Activated T-cell treated with anti-CD3 and anti-CD28 coated beads, Interleukin-2, amount 50 U/mL, for 4 hours (primary cell): ENCODE results near the gene MAP3K4. TPM values are rescaled to one million over a fixed set of nuclear protein-coding genes. Genes with fewer than 3 reads are reported as not detected.

Experiments
- ATAC-seq, 2 donors: fragments of 200-7000 bp; cut with Tn5 transposase; one replicate each; pipeline ENCODE4 v1.10.0; 2021
- DNase-seq: peaks from one replicate; pipeline ENCODE4 v3.0.0-alpha.2; 2020
- H3K27me3 Mint-ChIP-seq: one replicate; pipeline ENCODE4 v1.8.0; 2021; ENCODE audit warnings: low read depth, mixed read lengths
- H3K36me3 Mint-ChIP-seq: one replicate; pipeline ENCODE4 v1.8.0; 2022; ENCODE audit warnings: mixed read lengths; ENCODE audit not compliant: insufficient read depth
- H3K4me1 Mint-ChIP-seq: one replicate; pipeline ENCODE4 v1.8.0; 2021; ENCODE audit warnings: low read depth, mixed read lengths
- H3K4me3 Mint-ChIP-seq: one replicate; pipeline ENCODE4 v1.8.0; 2021; ENCODE audit warnings: mild to moderate bottlenecking, moderate library complexity, mixed read lengths
- H3K9me3 Mint-ChIP-seq: one replicate; pipeline ENCODE4 v1.8.0; 2021; ENCODE audit warnings: mixed read lengths
- total RNA-seq, 3 donors: library from RNA; stranded (reverse); gene quantifications; one replicate each; pipeline ENCODE4 v1.2.1, GENCODE V29; 2021

Gene MAP3K4
- total RNA-seq, 3 donors from 2014 or later, result 48.8 to 52.4 (median 49.0) TPM

GRCh38 chr6:161057103-161058091 lies 65.8 kb downstream of the MAP3K4 start:
- Mint-ChIP-seq H3K36me3 (peaks cover 18% of the 10 kb centered on the region), H3K4me1 (peaks cover 17% of the 10 kb centered on the region), H3K27me3 (no peaks in the 10 kb centered on the region), H3K4me3 (no peak overlapping the region), H3K9me3 (no peaks in the 10 kb centered on the region)
- no peak for DNase-seq
- ATAC-seq, result no peak

- H3K36me3 Mint-ChIP-seq, result peaks cover 16% of the 10 kb centered on the region
- no peak for DNase-seq
- no peaks in the 10 kb centered on the region for H3K27me3 Mint-ChIP-seq
These were observed 67.2 kb downstream of the MAP3K4 start for GRCh38 chr6:161058741-161059140.

GRCh38 chr6:161061576-161061975 lies 70.0 kb downstream of the MAP3K4 start:
- no peak for ATAC-seq
- no peak for DNase-seq

More at GRCh38 chr6:161058741-161059140, 67.2 kb downstream of the MAP3K4 start:
- Mint-ChIP-seq H3K4me3 (no peak overlapping the region), H3K4me1 (peaks cover 21% of the 10 kb centered on the region), H3K9me3 (no peaks in the 10 kb centered on the region)
- ATAC-seq, result no peak

GRCh38 chr6:161064915-161065314 lies 73.3 kb downstream of the MAP3K4 start:
- peaks cover 19% of the 10 kb centered on the region for H3K4me1 Mint-ChIP-seq
- DNase-seq (no peak), ATAC-seq (no peak)
- H3K27me3 Mint-ChIP-seq, result no peaks in the 10 kb centered on the region
- no peak overlapping the region for H3K4me3 Mint-ChIP-seq
- H3K9me3 Mint-ChIP-seq, result no peaks in the 10 kb centered on the region
- H3K36me3 Mint-ChIP-seq, result peaks cover 16% of the 10 kb centered on the region

More at GRCh38 chr6:161061576-161061975, 70.0 kb downstream of the MAP3K4 start:
- H3K36me3 Mint-ChIP-seq, result peaks cover 21% of the 10 kb centered on the region
- H3K9me3 Mint-ChIP-seq, result no peaks in the 10 kb centered on the region
- no peak overlapping the region for H3K4me3 Mint-ChIP-seq
- H3K4me1 Mint-ChIP-seq, result peaks cover 22% of the 10 kb centered on the region
- H3K27me3 Mint-ChIP-seq, result no peaks in the 10 kb centered on the region

- no peak overlapping the region for H3K4me3 Mint-ChIP-seq
- H3K27me3 Mint-ChIP-seq, result no peaks in the 10 kb centered on the region
- H3K4me1 Mint-ChIP-seq, result peaks cover 19% of the 10 kb centered on the region
- ATAC-seq, result no peak
- H3K9me3 Mint-ChIP-seq, result no peaks in the 10 kb centered on the region
- no peak for DNase-seq
- peaks cover 17% of the 10 kb centered on the region for H3K36me3 Mint-ChIP-seq
These were observed 74.9 kb downstream of the MAP3K4 start for GRCh38 chr6:161066511-161066910.

- peaks cover 13% of the 10 kb centered on the region for H3K4me1 Mint-ChIP-seq
- DNase-seq, result no peak
- ATAC-seq, result no peak
- H3K9me3 Mint-ChIP-seq, result no peaks in the 10 kb centered on the region
- no peaks in the 10 kb centered on the region for H3K27me3 Mint-ChIP-seq
- no peak overlapping the region for H3K4me3 Mint-ChIP-seq
- H3K36me3 Mint-ChIP-seq, result peaks cover 19% of the 10 kb centered on the region
These were observed 76.2 kb downstream of the MAP3K4 start for GRCh38 chr6:161067749-161068148.

GRCh38 chr6:161068321-161068741 lies 76.8 kb downstream of the MAP3K4 start:
- DNase-seq, result no peak
- Mint-ChIP-seq H3K4me3 (no peak overlapping the region), H3K4me1 (peaks cover 11% of the 10 kb centered on the region), H3K36me3 (peaks cover 20% of the 10 kb centered on the region), H3K27me3 (no peaks in the 10 kb centered on the region), H3K9me3 (no peaks in the 10 kb centered on the region)
- ATAC-seq, result no peak

GRCh38 chr6:161073930-161074329 lies 82.4 kb downstream of the MAP3K4 start:
- Mint-ChIP-seq H3K9me3 (no peaks in the 10 kb centered on the region), H3K27me3 (no peaks in the 10 kb centered on the region), H3K4me3 (no peak overlapping the region), H3K36me3 (peaks cover 25% of the 10 kb centered on the region), H3K4me1 (peaks cover 6% of the 10 kb centered on the region)
- ATAC-seq, result no peak
- DNase-seq, result no peak

GRCh38 chr6:161074496-161075121 lies 83.0 kb downstream of the MAP3K4 start:
- Mint-ChIP-seq H3K4me3 (no peak overlapping the region), H3K36me3 (peaks cover 28% of the 10 kb centered on the region), H3K27me3 (no peaks in the 10 kb centered on the region), H3K4me1 (peaks cover 6% of the 10 kb centered on the region), H3K9me3 (no peaks in the 10 kb centered on the region)
- DNase-seq, result no peak
- ATAC-seq, result no peak

- H3K9me3 Mint-ChIP-seq, result no peaks in the 10 kb centered on the region
- DNase-seq, result no peak
- H3K4me1 Mint-ChIP-seq, result peaks cover 6% of the 10 kb centered on the region
- H3K4me3 Mint-ChIP-seq, result no peak overlapping the region
- H3K36me3 Mint-ChIP-seq, result peaks cover 28% of the 10 kb centered on the region
- no peaks in the 10 kb centered on the region for H3K27me3 Mint-ChIP-seq
- ATAC-seq, result no peak
These were observed 84.7 kb downstream of the MAP3K4 start for GRCh38 chr6:161076181-161076677.

- Mint-ChIP-seq H3K4me3 (no peak overlapping the region), H3K4me1 (peaks cover 6% of the 10 kb centered on the region), H3K36me3 (peaks cover 16% of the 10 kb centered on the region), H3K27me3 (no peaks in the 10 kb centered on the region), H3K9me3 (no peaks in the 10 kb centered on the region)
- peak; percentile 54 for DNase-seq
- ATAC-seq, result peak; percentile 83 to 90
These were observed 88.1 kb downstream of the MAP3K4 start for GRCh38 chr6:161079566-161080262.

GRCh38 chr6:161080263-161080970 lies 88.8 kb downstream of the MAP3K4 start:
- Mint-ChIP-seq H3K36me3 (peaks cover 18% of the 10 kb centered on the region), H3K27me3 (no peaks in the 10 kb centered on the region), H3K4me1 (peaks cover 8% of the 10 kb centered on the region), H3K4me3 (no peak overlapping the region), H3K9me3 (no peaks in the 10 kb centered on the region)
- ATAC-seq, result peak in 1 of 2 donors; percentile 22
- DNase-seq, result no peak

GRCh38 chr6:161082215-161082614 lies 90.6 kb downstream of the MAP3K4 start:
- ATAC-seq, result no peak
- Mint-ChIP-seq H3K4me1 (peaks cover 11% of the 10 kb centered on the region), H3K27me3 (no peaks in the 10 kb centered on the region), H3K36me3 (peaks cover 31% of the 10 kb centered on the region), H3K9me3 (no peaks in the 10 kb centered on the region), H3K4me3 (no peak overlapping the region)
- DNase-seq, result no peak
